CD14-positive monocyte (primary cell): ENCODE results near the gene USP43. TPM values are rescaled to one million over a fixed set of nuclear protein-coding genes. Genes with fewer than 3 reads are reported as not detected.

Experiments used
- DNase-seq, 3 donors: peaks; one replicate each; pipeline ENCODE4 v3.0.0-alpha.2; 2011 to 2022
- H2AFZ ChIP-seq: 2 replicates; pipeline ENCODE4 v1.6.0; 2012; ENCODE audit warnings: mild to moderate bottlenecking, low read depth, low read length, inconsistent platforms; ENCODE audit not compliant: insufficient read depth, poor library complexity, severe bottlenecking
- H3K27ac ChIP-seq, 2 donors: 1 replicate in 1 of 2; 2 replicates in 1 of 2; pipeline ENCODE4 v1.5.1; 2012 to 2013; ENCODE audit warnings: low read length in 2 of 2, control low read depth in 1 of 2, inconsistent platforms in 1 of 2, low read depth in 1 of 2, mild to moderate bottlenecking in 1 of 2
- H3K27me3 ChIP-seq, 2 donors: one replicate each; pipeline versions ENCODE4 v1.6.0 to v1.6.1; 2011 to 2013; ENCODE audit warnings: low read length in 2 of 2; ENCODE audit not compliant: control insufficient read depth in 2 of 2, insufficient read depth in 2 of 2
- H3K36me3 ChIP-seq, 2 donors: replicated peaks in 1 of 2; 1 replicate in 1 of 2; 2 replicates in 1 of 2; pipeline versions ENCODE4 v1.5.1 to v1.6.1; 2012 to 2013; ENCODE audit warnings: low read length in 2 of 2, control low read depth in 1 of 2, inconsistent platforms in 1 of 2, mild to moderate bottlenecking in 1 of 2; ENCODE audit not compliant: insufficient read depth in 2 of 2, control insufficient read depth in 1 of 2
- H3K4me1 ChIP-seq, 2 donors: 1 replicate in 1 of 2; 2 replicates in 1 of 2; pipeline versions ENCODE4 v1.5.1 to v1.6.1; 2012 to 2013; ENCODE audit warnings: low read length in 2 of 2, control low read depth in 1 of 2, inconsistent platforms in 1 of 2, mild to moderate bottlenecking in 1 of 2, moderate library complexity in 1 of 2; ENCODE audit not compliant: insufficient read depth in 2 of 2, control insufficient read depth in 1 of 2
- H3K4me2 ChIP-seq: replicated peaks from 2 replicates; pipeline ENCODE3; 2012; ENCODE audit warnings: low read length, moderate library complexity, mild to moderate bottlenecking; ENCODE audit not compliant: poor library complexity, severe bottlenecking; ENCODE audit errors: extremely low read depth
- H3K4me3 ChIP-seq, 3 experiments: fragments of 200-600 bp in 1 of 3; sonication (generic) in 1 of 3; replicated peaks in 1 of 3; 1 replicate in 2 of 3; 2 replicates in 1 of 3; pipeline ENCODE4 v1.5.1; 2011 to 2013; ENCODE audit warnings: low read length in 3 of 3, mild to moderate bottlenecking in 3 of 3, control low read depth in 2 of 3, low read depth in 2 of 3, inconsistent platforms in 1 of 3, moderate library complexity in 1 of 3
- H3K79me2 ChIP-seq: 2 replicates; pipeline ENCODE4 v1.6.0; 2012; ENCODE audit warnings: mild to moderate bottlenecking, control low read depth, inconsistent platforms, low read length, moderate library complexity; ENCODE audit not compliant: insufficient read depth
- H3K9ac ChIP-seq: 2 replicates; pipeline ENCODE4 v1.6.0; 2017; ENCODE audit warnings: low read length, mild to moderate bottlenecking; ENCODE audit not compliant: insufficient read depth, poor library complexity, severe bottlenecking
- H3K9me3 ChIP-seq, 2 donors: replicated peaks in 1 of 2; 1 replicate in 1 of 2; 2 replicates in 1 of 2; pipeline versions ENCODE4 v1.5.1 to v1.6.1; 2012 to 2013; ENCODE audit warnings: low read length in 2 of 2, control low read depth in 1 of 2; ENCODE audit not compliant: control insufficient read depth in 1 of 2, insufficient read depth in 1 of 2
- H4K20me1 ChIP-seq: 2 replicates; pipeline ENCODE4 v1.6.0; 2012; ENCODE audit warnings: mild to moderate bottlenecking, low read length, control low read depth, moderate library complexity; ENCODE audit not compliant: insufficient read depth
- H3K27ac Mint-ChIP-seq, 7 donors: one replicate each; pipeline ENCODE4 v1.8.0; 2020; ENCODE audit warnings: mild to moderate bottlenecking in 7 of 7, mixed read lengths in 7 of 7, moderate library complexity in 6 of 7, inconsistent platforms in 2 of 7
- H3K27me3 Mint-ChIP-seq, 3 donors: one replicate each; pipeline ENCODE4 v1.8.0; 2021 to 2022; ENCODE audit warnings: low read depth in 3 of 3, mild to moderate bottlenecking in 3 of 3, mixed read lengths in 3 of 3, moderate library complexity in 3 of 3, inconsistent platforms in 1 of 3
- H3K36me3 Mint-ChIP-seq, 2 donors: one replicate each; pipeline ENCODE4 v1.8.0; 2020; ENCODE audit warnings: mixed read lengths in 2 of 2, inconsistent platforms in 1 of 2, mild to moderate bottlenecking in 1 of 2
- H3K4me1 Mint-ChIP-seq: one replicate; pipeline ENCODE4 v1.8.0; 2020; ENCODE audit warnings: mild to moderate bottlenecking, mixed read lengths
- H3K4me3 Mint-ChIP-seq, 2 donors: one replicate each; pipeline ENCODE4 v1.8.0; 2020; ENCODE audit warnings: mild to moderate bottlenecking in 2 of 2, mixed read lengths in 2 of 2, moderate library complexity in 1 of 2
- H3K9me3 Mint-ChIP-seq, 7 donors: one replicate each; pipeline ENCODE4 v1.8.0; 2020 to 2022; ENCODE audit warnings: mixed read lengths in 7 of 7, mild to moderate bottlenecking in 6 of 7, moderate library complexity in 6 of 7, inconsistent platforms in 2 of 7
- CTCF ChIP-seq: fragments of 200-600 bp; IDR thresholded peaks from one replicate; pipeline ENCODE4 v1.8.0; 2022; ENCODE audit warnings: antibody characterized with exemption, mild to moderate bottlenecking
- WGBS: methylation state at CpG from one replicate; pipeline ENCODE4 v1.1.5; 2013; ENCODE audit warnings: missing lambda C conversion rate; ENCODE audit not compliant: insufficient coverage; 5-methylcytosine and 5-hydroxymethylcytosine counted together
- intact Hi-C, 2 donors: fragments of 100-400 bp; cut with micrococcal nuclease; formaldehyde crosslinking; loops; one replicate each; pipeline versions ENCODE4 v1.15.0 to v1.15.1; 2023
- polyA plus RNA-seq, 3 donors: library from polyadenylated mRNA; depleted of rRNA in 1 of 3; unstranded in 2 of 3; stranded (reverse) in 1 of 3; fragments of 300-500 nt in 2 of 3; fragments of >200 nt in 1 of 3; fragmentation: Illumina TruSeq in 2 of 3; gene quantifications; 1 replicate in 2 of 3; 2 replicates in 1 of 3; pipeline ENCODE4 v1.2.3, GENCODE V29; 2012 to 2021

The USP43 gene
- polyA plus RNA-seq, 3 donors = 0.05 to 0.57 TPM; not detected in 1

GRCh38 chr17:9703781-9704082, 58.4 kb downstream of the USP43 start:
- Mint-ChIP-seq H3K4me1 (no peaks in the 10 kb centered on the region), H3K9me3 (peaks cover 0 to 2% (median 0%) of the 10 kb centered on the region in 7 donors), H3K36me3 (no peaks in the 10 kb centered on the region), H3K27me3 (no peaks in the 10 kb centered on the region), H3K27ac (no peak overlapping the region), H3K4me3 (no peak overlapping the region)
- Histone ChIP-seq H3K27ac (no peak overlapping the region), H3K36me3 (no peaks in the 10 kb centered on the region), H3K27me3 (no peaks in the 10 kb centered on the region), H3K9me3 (no peaks in the 10 kb centered on the region), H3K4me1 (no peaks in the 10 kb centered on the region), H3K4me3 (no peak overlapping the region), H3K79me2 (no peaks in the 10 kb centered on the region), H3K9ac (no peak overlapping the region), H3K4me2 (no peak overlapping the region), H4K20me1 (no peaks in the 10 kb centered on the region), H2AFZ (no peak overlapping the region)
- no peak for TF ChIP-seq CTCF
- WGBS = 82% methylated on average over 3 of the region's 3 CpGs
- no peak for DNase-seq
- intact Hi-C loops = no loop called here

DNA sequence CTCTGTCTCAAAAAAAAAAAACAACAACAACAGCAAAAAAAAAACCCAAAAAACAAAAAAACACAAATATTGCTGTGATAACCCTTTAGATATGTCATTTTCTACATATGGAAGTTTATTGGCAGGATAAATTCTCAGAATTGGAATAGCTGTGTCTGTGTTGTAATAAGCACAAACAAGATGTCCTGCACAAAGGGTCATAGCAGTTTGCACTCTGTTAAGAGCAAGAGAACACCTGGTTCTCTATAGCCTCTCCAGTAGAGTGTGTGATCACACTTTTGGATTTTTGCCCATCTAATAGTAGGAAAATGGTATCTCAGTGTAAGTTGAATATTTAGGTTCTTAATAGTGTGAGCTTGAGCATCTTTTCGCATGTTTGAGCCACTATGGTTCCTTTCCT, 60.4 kb downstream of the USP43 start:
- H3K27ac Mint-ChIP-seq = no peak overlapping the region
- intact Hi-C loops = no loop called here

More for the DNA sequence above, 60.4 kb downstream of the USP43 start:
- Mint-ChIP-seq H3K27me3 (no peaks in the 10 kb centered on the region), H3K4me3 (no peak overlapping the region), H3K9me3 (peaks cover 0 to 2% (median 0%) of the 10 kb centered on the region in 7 donors), H3K36me3 (no peaks in the 10 kb centered on the region), H3K4me1 (no peaks in the 10 kb centered on the region)
- H3K4me1 ChIP-seq = no peaks in the 10 kb centered on the region
- no peaks in the 10 kb centered on the region for H3K36me3 ChIP-seq
- H4K20me1 ChIP-seq = no peaks in the 10 kb centered on the region
- H3K27ac ChIP-seq = no peak overlapping the region
- no peak overlapping the region for H3K4me2 ChIP-seq
- WGBS = no CpG with 5 or more reads among the region's 1 CpG
- no peaks in the 10 kb centered on the region for H3K9me3 ChIP-seq
- no peak for TF ChIP-seq CTCF
- no peaks in the 10 kb centered on the region for H3K79me2 ChIP-seq
- H3K27me3 ChIP-seq = no peaks in the 10 kb centered on the region
- H3K4me3 ChIP-seq = no peak overlapping the region
- no peak overlapping the region for H2AFZ ChIP-seq
- DNase-seq = no peak
- H3K9ac ChIP-seq = no peak overlapping the region
